ENCODE measurements around the gene NECAB2.
A peak's percentile ranks its signal among the peaks of the same experiment; 100 is the strongest.

NECAB2 gene

GRCh38 chr16:83964684-83965443, 3.2 kb upstream of the NECAB2 start:
- H3K36me3 ChIP-seq (ENCODE audit: insufficient read depth, low read depth, low read length) = no peaks in the 10 kb centered on the region
- peaks cover 11% of the 10 kb centered on the region for H3K27me3 ChIP-seq (ENCODE audit: insufficient read depth, low read length)
- no peak overlapping the region for H3K27ac ChIP-seq (ENCODE audit: low read length)
- no peaks in the 10 kb centered on the region for H3K9me3 ChIP-seq (ENCODE audit: insufficient read depth, low read depth, low read length)
- H3K4me1 ChIP-seq (ENCODE audit: insufficient read depth, low read length) = no peaks in the 10 kb centered on the region; the same call in 1 of the 2 replicates
- H3K9ac ChIP-seq (ENCODE audit: low read depth, low read length) = no peak overlapping the region
- H3K4me3 ChIP-seq (ENCODE audit: low read length) = no peak overlapping the region

- no peaks in the 10 kb centered on the region; the same call in 1 of the 2 replicates for H3K4me1 ChIP-seq (ENCODE audit: insufficient read depth, low read length)
- H3K9me3 ChIP-seq (ENCODE audit: insufficient read depth, low read depth, low read length) = no peaks in the 10 kb centered on the region
- H3K27ac ChIP-seq (ENCODE audit: low read length) = no peak overlapping the region
- no peak overlapping the region for H3K9ac ChIP-seq (ENCODE audit: low read depth, low read length)
- H3K36me3 ChIP-seq (ENCODE audit: insufficient read depth, low read depth, low read length) = no peaks in the 10 kb centered on the region
- peaks cover 16% of the 10 kb centered on the region for H3K27me3 ChIP-seq (ENCODE audit: insufficient read depth, low read length)
- no peak overlapping the region for H3K4me3 ChIP-seq (ENCODE audit: low read length)
Measured at GRCh38 chr16:83965444-83966152, 2.4 kb upstream of the NECAB2 start.

- Histone ChIP-seq H3K36me3 (ENCODE audit: insufficient read depth, low read depth, low read length) (no peaks in the 10 kb centered on the region), H3K4me3 (ENCODE audit: low read length) (no peak overlapping the region), H3K27ac (ENCODE audit: low read length) (no peak overlapping the region), H3K4me1 (ENCODE audit: insufficient read depth, low read length) (no peaks in the 10 kb centered on the region; the same call in 1 of the 2 replicates), H3K9me3 (ENCODE audit: insufficient read depth, low read depth, low read length) (no peaks in the 10 kb centered on the region), H3K27me3 (ENCODE audit: insufficient read depth, low read length) (peaks cover 16% of the 10 kb centered on the region), H3K9ac (ENCODE audit: low read depth, low read length) (no peak overlapping the region)
Measured at GRCh38 chr16:83966153-83966696, 1.8 kb upstream of the NECAB2 start.

- no peaks in the 10 kb centered on the region; the same call in 1 of the 2 replicates for H3K4me1 ChIP-seq (ENCODE audit: insufficient read depth, low read length)
- H3K9me3 ChIP-seq (ENCODE audit: insufficient read depth, low read depth, low read length) = no peaks in the 10 kb centered on the region
- H3K27me3 ChIP-seq (ENCODE audit: insufficient read depth, low read length) = peaks cover 16% of the 10 kb centered on the region
- no peaks in the 10 kb centered on the region for H3K36me3 ChIP-seq (ENCODE audit: insufficient read depth, low read depth, low read length)
- H3K4me3 ChIP-seq (ENCODE audit: low read length) = no peak overlapping the region
- no peak overlapping the region for H3K27ac ChIP-seq (ENCODE audit: low read length)
- H3K9ac ChIP-seq (ENCODE audit: low read depth, low read length) = no peak overlapping the region
Measured at GRCh38 chr16:83967091-83967490, 953 bp upstream of the NECAB2 start.

GRCh38 chr16:83968306-83968851, 335 bp downstream of the NECAB2 start:
- H3K36me3 ChIP-seq (ENCODE audit: insufficient read depth, low read depth, low read length) = no peaks in the 10 kb centered on the region
- peak overlapping the region; percentile 72; the same call in 1 of the 2 replicates for H3K4me3 ChIP-seq (ENCODE audit: low read length)
- H3K9me3 ChIP-seq (ENCODE audit: insufficient read depth, low read depth, low read length) = no peaks in the 10 kb centered on the region
- peaks cover 16% of the 10 kb centered on the region for H3K27me3 ChIP-seq (ENCODE audit: insufficient read depth, low read length)
- H3K27ac ChIP-seq (ENCODE audit: low read length) = no peak overlapping the region
- H3K9ac ChIP-seq (ENCODE audit: low read depth, low read length) = no peak overlapping the region
- no peaks in the 10 kb centered on the region; the same call in 1 of the 2 replicates for H3K4me1 ChIP-seq (ENCODE audit: insufficient read depth, low read length)

GRCh38 chr16:83968891-83969649, 1.0 kb downstream of the NECAB2 start:
- Histone ChIP-seq H3K4me3 (ENCODE audit: low read length) (peak overlapping the region; percentile 72), H3K27me3 (ENCODE audit: insufficient read depth, low read length) (peaks cover 16% of the 10 kb centered on the region)

GRCh38 chr16:83969771-83970429, 1.9 kb downstream of the NECAB2 start:
- H3K9ac ChIP-seq (ENCODE audit: low read depth, low read length) = no peak overlapping the region
- no peaks in the 10 kb centered on the region for H3K36me3 ChIP-seq (ENCODE audit: insufficient read depth, low read depth, low read length)
- peaks cover 16% of the 10 kb centered on the region for H3K27me3 ChIP-seq (ENCODE audit: insufficient read depth, low read length)
- no peak overlapping the region for H3K27ac ChIP-seq (ENCODE audit: low read length)
- H3K4me1 ChIP-seq (ENCODE audit: insufficient read depth, low read length) = no peaks in the 10 kb centered on the region; the same call in 1 of the 2 replicates
- H3K9me3 ChIP-seq (ENCODE audit: insufficient read depth, low read depth, low read length) = no peaks in the 10 kb centered on the region
- peak overlapping the region; percentile 20; the same call in 1 of the 2 replicates for H3K4me3 ChIP-seq (ENCODE audit: low read length)

More at GRCh38 chr16:83968891-83969649, 1.0 kb downstream of the NECAB2 start:
- H3K9ac ChIP-seq (ENCODE audit: low read depth, low read length) = no peak overlapping the region
- no peaks in the 10 kb centered on the region for H3K36me3 ChIP-seq (ENCODE audit: insufficient read depth, low read depth, low read length)
- no peaks in the 10 kb centered on the region for H3K9me3 ChIP-seq (ENCODE audit: insufficient read depth, low read depth, low read length)
- H3K27ac ChIP-seq (ENCODE audit: low read length) = no peak overlapping the region
- H3K4me1 ChIP-seq (ENCODE audit: insufficient read depth, low read length) = no peaks in the 10 kb centered on the region; the same call in 1 of the 2 replicates

- Histone ChIP-seq H3K9me3 (ENCODE audit: insufficient read depth, low read depth, low read length) (no peaks in the 10 kb centered on the region), H3K27me3 (ENCODE audit: insufficient read depth, low read length) (peaks cover 16% of the 10 kb centered on the region), H3K9ac (ENCODE audit: low read depth, low read length) (no peak overlapping the region), H3K4me3 (ENCODE audit: low read length) (no peak overlapping the region), H3K36me3 (ENCODE audit: insufficient read depth, low read depth, low read length) (no peaks in the 10 kb centered on the region), H3K4me1 (ENCODE audit: insufficient read depth, low read length) (no peaks in the 10 kb centered on the region; the same call in 1 of the 2 replicates), H3K27ac (ENCODE audit: low read length) (no peak overlapping the region)
Measured at GRCh38 chr16:83970430-83970815, 2.4 kb downstream of the NECAB2 start.

GRCh38 chr16:83971165-83972130, 3.4 kb downstream of the NECAB2 start:
- no peaks in the 10 kb centered on the region for H3K9me3 ChIP-seq (ENCODE audit: insufficient read depth, low read depth, low read length)
- H3K27me3 ChIP-seq (ENCODE audit: insufficient read depth, low read length) = peaks cover 16% of the 10 kb centered on the region
- H3K4me3 ChIP-seq (ENCODE audit: low read length) = no peak overlapping the region
- H3K4me1 ChIP-seq (ENCODE audit: insufficient read depth, low read length) = no peaks in the 10 kb centered on the region; the same call in 1 of the 2 replicates
- H3K9ac ChIP-seq (ENCODE audit: low read depth, low read length) = no peak overlapping the region
- H3K27ac ChIP-seq (ENCODE audit: low read length) = no peak overlapping the region
- H3K36me3 ChIP-seq (ENCODE audit: insufficient read depth, low read depth, low read length) = no peaks in the 10 kb centered on the region
